HG02943 (cell line): ENCODE measurements around the gene STOM.
"Not testable (repeated sequence)": the region's sequence is repeated elsewhere in the genome, so short reads cannot be mapped to it uniquely, and the experiment has no call there.

Source experiments
- ATAC-seq: cut with Tn5 transposase; IDR thresholded peaks from one replicate; pipeline ENCODE4 v1.9.1; 2021; ENCODE audit warnings: mild to moderate bottlenecking, low read depth, moderate library complexity; ENCODE audit not compliant: unreplicated experiment

The STOM gene

GRCh38 chr9:121303456-121304451, 66.3 kb downstream of the STOM start:
- ATAC-seq, result no peak

- no peak for ATAC-seq
Measured at GRCh38 chr9:121302786-121303185, 67.3 kb downstream of the STOM start.

- ATAC-seq, result no peak
Measured at GRCh38 chr9:121302341-121302740, 67.7 kb downstream of the STOM start.

- no peak for ATAC-seq
Measured at GRCh38 chr9:121301881-121302286, 68.2 kb downstream of the STOM start.

GRCh38 chr9:121300283-121301119, 69.5 kb downstream of the STOM start:
- ATAC-seq, result no peak

- no peak for ATAC-seq
Measured at GRCh38 chr9:121299467-121300282, 70.4 kb downstream of the STOM start.

- ATAC-seq, result no peak
Measured at GRCh38 chr9:121298689-121299466, 71.2 kb downstream of the STOM start.

- no peak for ATAC-seq
Measured at GRCh38 chr9:121298016-121298538, 72.0 kb downstream of the STOM start.

GRCh38 chr9:121297389-121297788, 72.7 kb downstream of the STOM start:
- no peak for ATAC-seq

GRCh38 chr9:121296213-121297127, 73.6 kb downstream of the STOM start:
- ATAC-seq, result no peak

- ATAC-seq, result no peak
Measured at GRCh38 chr9:121295662-121296191, 74.3 kb downstream of the STOM start.

- ATAC-seq, result no peak
Measured at GRCh38 chr9:121294866-121295661, 75.0 kb downstream of the STOM start.

- ATAC-seq, result no peak
Measured at GRCh38 chr9:121294151-121294743, 75.8 kb downstream of the STOM start.

GRCh38 chr9:121292801-121293241, 77.2 kb downstream of the STOM start:
- no peak for ATAC-seq

- ATAC-seq, result no peak
Measured at GRCh38 chr9:121292051-121292450, 78.0 kb downstream of the STOM start.

- ATAC-seq, result not testable (repeated sequence)
Measured at GRCh38 chr9:121291536-121291935, 78.5 kb downstream of the STOM start.
